Osteoblast (primary cell): Measurements from ENCODE around the gene SH3RF1. TPM values are rescaled to one million over a fixed set of nuclear protein-coding genes. Genes with fewer than 3 reads are reported as not detected.

Experiments used
- DNase-seq: peaks from one replicate; pipeline ENCODE4 v3.0.0; 2011; ENCODE audit warnings: low spot score, mixed read lengths; ENCODE audit not compliant: insufficient read length; ENCODE audit errors: missing footprints
- H2AFZ ChIP-seq: 2 replicates; pipeline ENCODE4 v1.6.0; 2011; ENCODE audit warnings: mild to moderate bottlenecking, low read length
- H3K27ac ChIP-seq: 2 replicates; pipeline ENCODE4 v1.5.1; 2011; ENCODE audit warnings: mild to moderate bottlenecking, low read depth, low read length, moderate library complexity
- H3K27me3 ChIP-seq: 2 replicates; pipeline ENCODE4 v1.6.0; 2012; ENCODE audit warnings: mild to moderate bottlenecking, control low read depth, inconsistent platforms, low read length, moderate library complexity; ENCODE audit not compliant: insufficient read depth
- H3K36me3 ChIP-seq: 2 replicates; pipeline ENCODE4 v1.5.1; 2011; ENCODE audit warnings: mild to moderate bottlenecking, low read length, control low read depth, moderate library complexity; ENCODE audit not compliant: insufficient read depth
- H3K4me1 ChIP-seq: 2 replicates; pipeline ENCODE4 v1.5.1; 2011; ENCODE audit warnings: mild to moderate bottlenecking, low read length, control low read depth, moderate library complexity; ENCODE audit not compliant: insufficient read depth
- H3K4me2 ChIP-seq: 2 replicates; pipeline ENCODE4 v1.6.0; 2011; ENCODE audit warnings: mild to moderate bottlenecking, low read length; ENCODE audit not compliant: insufficient read depth
- H3K4me3 ChIP-seq: fragments of 200-600 bp; sonication (generic); 3 replicates; pipeline ENCODE4 v1.5.1; 2012; ENCODE audit warnings: mild to moderate bottlenecking, low read length, inconsistent platforms; ENCODE audit not compliant: insufficient read depth
- H3K79me2 ChIP-seq: 2 replicates; pipeline ENCODE4 v1.6.0; 2012; ENCODE audit warnings: mild to moderate bottlenecking, low read length, control low read depth, inconsistent platforms; ENCODE audit not compliant: insufficient read depth
- H3K9me3 ChIP-seq: 2 replicates; pipeline ENCODE4 v1.5.1; 2011; ENCODE audit warnings: low read depth, low read length, control low read depth
- H4K20me1 ChIP-seq: 2 replicates; pipeline ENCODE4 v1.6.0; 2012; ENCODE audit warnings: mild to moderate bottlenecking, low read length, control low read depth; ENCODE audit not compliant: insufficient read depth
- total RNA-seq: library from RNA; depleted of rRNA; stranded (reverse); fragments of >200 nt; gene quantifications from 2 replicates; pipeline ENCODE4 v1.2.3, GENCODE V29; 2012
- TF ChIP-seq, protein P1 (sequence below): IDR thresholded peaks from 2 replicates; pipeline ENCODE4 v1.5.1; 2011; ENCODE audit warnings: mild to moderate bottlenecking, low read depth, low read length, moderate library complexity; ENCODE audit errors: extremely low read depth

Gene SH3RF1
- total RNA-seq, 1 donor, result 37.6 TPM

DNA sequence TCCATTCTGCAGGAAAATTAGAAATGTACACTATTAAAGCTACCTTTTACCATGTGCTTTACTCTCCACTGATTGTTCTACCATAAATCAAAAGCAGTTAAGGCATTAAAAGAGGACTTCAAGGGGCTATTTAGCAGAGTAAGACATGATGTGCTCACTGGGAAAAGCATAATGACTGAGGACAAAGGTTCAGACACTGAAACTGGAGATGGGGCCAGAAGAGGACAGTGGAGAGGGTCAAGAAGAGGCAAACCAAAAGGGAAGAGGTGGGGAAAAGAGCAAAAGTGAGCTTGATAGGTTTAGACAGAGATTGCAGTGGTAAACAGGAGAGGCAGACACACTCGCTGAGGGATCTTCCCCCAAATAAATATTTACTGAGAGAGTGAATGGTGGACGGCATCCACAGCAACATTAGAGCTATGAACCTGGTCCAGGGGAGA, 23.8 kb downstream of the SH3RF1 start:
- H3K4me2 ChIP-seq, result no peak overlapping the region
- H2AFZ ChIP-seq, result no peak overlapping the region
- H3K4me1 ChIP-seq, result peaks cover 76% of the 10 kb centered on the region
- H3K36me3 ChIP-seq, result peaks cover 21% of the 10 kb centered on the region
- peaks cover 99% of the 10 kb centered on the region for H3K79me2 ChIP-seq
- H3K9me3 ChIP-seq, result no peaks in the 10 kb centered on the region
- peaks cover 78% of the 10 kb centered on the region for H4K20me1 ChIP-seq
- H3K4me3 ChIP-seq, result no peak overlapping the region
- H3K27me3 ChIP-seq, result no peaks in the 10 kb centered on the region
- DNase-seq, result no peak
- H3K27ac ChIP-seq, result no peak overlapping the region
- TF ChIP-seq, protein P1, sequence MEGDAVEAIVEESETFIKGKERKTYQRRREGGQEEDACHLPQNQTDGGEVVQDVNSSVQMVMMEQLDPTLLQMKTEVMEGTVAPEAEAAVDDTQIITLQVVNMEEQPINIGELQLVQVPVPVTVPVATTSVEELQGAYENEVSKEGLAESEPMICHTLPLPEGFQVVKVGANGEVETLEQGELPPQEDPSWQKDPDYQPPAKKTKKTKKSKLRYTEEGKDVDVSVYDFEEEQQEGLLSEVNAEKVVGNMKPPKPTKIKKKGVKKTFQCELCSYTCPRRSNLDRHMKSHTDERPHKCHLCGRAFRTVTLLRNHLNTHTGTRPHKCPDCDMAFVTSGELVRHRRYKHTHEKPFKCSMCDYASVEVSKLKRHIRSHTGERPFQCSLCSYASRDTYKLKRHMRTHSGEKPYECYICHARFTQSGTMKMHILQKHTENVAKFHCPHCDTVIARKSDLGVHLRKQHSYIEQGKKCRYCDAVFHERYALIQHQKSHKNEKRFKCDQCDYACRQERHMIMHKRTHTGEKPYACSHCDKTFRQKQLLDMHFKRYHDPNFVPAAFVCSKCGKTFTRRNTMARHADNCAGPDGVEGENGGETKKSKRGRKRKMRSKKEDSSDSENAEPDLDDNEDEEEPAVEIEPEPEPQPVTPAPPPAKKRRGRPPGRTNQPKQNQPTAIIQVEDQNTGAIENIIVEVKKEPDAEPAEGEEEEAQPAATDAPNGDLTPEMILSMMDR, result no peak

DNA sequence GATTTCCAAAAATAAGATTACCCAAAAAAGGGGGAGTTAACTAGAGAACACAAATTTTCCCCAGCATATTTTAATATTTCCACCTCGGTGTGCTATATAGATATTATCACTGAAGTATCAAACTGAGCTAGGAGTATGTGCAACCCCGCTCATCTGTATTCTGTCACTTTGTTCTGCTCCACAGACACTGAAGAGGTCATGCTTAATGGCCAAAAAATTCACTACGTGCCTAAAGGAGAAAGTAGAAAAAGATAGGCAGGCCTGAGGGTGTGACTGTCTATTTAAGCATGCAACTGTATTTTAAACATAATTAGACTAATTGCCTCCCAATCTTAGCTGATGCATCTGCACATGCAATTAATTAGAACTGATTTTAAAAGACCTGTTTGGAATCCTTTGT, 24.5 kb downstream of the SH3RF1 start:
- no peak overlapping the region for H3K4me3 ChIP-seq
- TF ChIP-seq, protein P1, result no peak
- no peak for DNase-seq
- no peak overlapping the region for H3K4me2 ChIP-seq
- H3K27me3 ChIP-seq, result no peaks in the 10 kb centered on the region
- no peaks in the 10 kb centered on the region for H3K9me3 ChIP-seq
- H4K20me1 ChIP-seq, result peaks cover 77% of the 10 kb centered on the region
- peaks cover 21% of the 10 kb centered on the region for H3K36me3 ChIP-seq
- peaks cover 98% of the 10 kb centered on the region for H3K79me2 ChIP-seq
- peaks cover 76% of the 10 kb centered on the region for H3K4me1 ChIP-seq
- H2AFZ ChIP-seq, result no peak overlapping the region
- no peak overlapping the region for H3K27ac ChIP-seq

DNA sequence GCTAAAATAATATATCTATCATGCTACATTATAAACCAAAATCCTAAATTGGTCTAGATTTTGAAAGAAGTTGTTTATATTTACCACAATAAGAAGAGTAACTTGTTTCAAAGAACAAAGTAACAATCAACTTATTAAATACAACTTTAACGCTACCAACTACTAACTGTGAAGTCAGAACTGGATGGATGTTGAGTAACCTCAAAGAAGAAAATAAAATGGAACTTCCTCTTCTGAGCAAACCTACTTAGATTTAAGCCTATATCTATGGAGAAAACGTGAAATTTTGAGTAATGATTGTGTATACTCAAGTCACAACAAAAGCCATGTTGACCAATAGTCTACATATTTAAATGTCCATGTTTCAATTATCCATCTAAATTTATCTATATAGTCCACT, 25.7 kb downstream of the SH3RF1 start:
- peaks cover 65% of the 10 kb centered on the region for H3K4me1 ChIP-seq
- peaks cover 96% of the 10 kb centered on the region for H3K79me2 ChIP-seq
- H4K20me1 ChIP-seq, result peaks cover 75% of the 10 kb centered on the region
- TF ChIP-seq, protein P1, result no peak
- H3K27me3 ChIP-seq, result no peaks in the 10 kb centered on the region
- no peak overlapping the region for H2AFZ ChIP-seq
- H3K9me3 ChIP-seq, result no peaks in the 10 kb centered on the region
- H3K4me3 ChIP-seq, result no peak overlapping the region
- peaks cover 21% of the 10 kb centered on the region for H3K36me3 ChIP-seq
- DNase-seq, result no peak
- H3K27ac ChIP-seq, result peak overlapping the region; percentile 4
- H3K4me2 ChIP-seq, result no peak overlapping the region

DNA sequence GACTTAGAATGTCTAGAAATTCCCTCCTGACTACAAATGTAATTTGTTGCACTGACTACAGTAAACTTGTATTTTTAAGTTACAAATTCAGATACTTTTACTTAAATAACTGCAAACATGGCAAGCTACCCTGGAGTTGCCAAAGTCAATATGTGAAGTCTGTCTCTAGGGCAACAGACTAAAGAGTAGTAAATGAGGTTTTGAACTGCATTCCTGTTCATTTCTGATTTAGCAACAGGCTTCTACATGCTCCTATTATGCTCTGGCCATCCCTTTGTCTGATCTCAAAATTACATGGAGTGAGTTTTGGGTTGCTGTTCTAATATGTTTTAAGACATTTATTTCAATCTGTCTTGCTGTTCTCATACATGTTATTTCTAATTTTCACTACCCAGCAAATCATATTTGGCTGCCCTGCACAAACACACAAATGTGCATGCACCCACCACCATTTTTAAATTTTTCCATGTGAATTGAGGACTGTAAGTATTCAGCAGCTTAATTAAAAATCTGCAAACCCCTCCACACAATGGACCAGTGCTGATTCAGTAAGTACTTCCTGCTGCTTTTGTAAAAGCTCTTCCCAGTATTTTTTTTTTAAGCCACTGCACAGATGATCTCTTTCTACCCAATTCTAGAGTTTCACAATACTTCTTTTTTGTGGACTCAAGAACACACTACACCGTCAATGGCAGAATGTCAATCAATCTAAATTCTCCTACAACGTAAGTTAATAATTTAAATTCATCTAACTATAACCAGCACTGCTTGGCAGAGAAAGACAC, 26.7 kb downstream of the SH3RF1 start:
- TF ChIP-seq, protein P1, result no peak
- Histone ChIP-seq H3K4me3 (no peak overlapping the region), H3K36me3 (peaks cover 21% of the 10 kb centered on the region), H3K27me3 (no peaks in the 10 kb centered on the region), H3K79me2 (peaks cover 96% of the 10 kb centered on the region), H2AFZ (no peak overlapping the region), H3K4me1 (peaks cover 63% of the 10 kb centered on the region), H4K20me1 (peaks cover 75% of the 10 kb centered on the region), H3K27ac (peak overlapping the region; percentile 69), H3K4me2 (peak overlapping the region; percentile 63), H3K9me3 (no peaks in the 10 kb centered on the region)
- DNase-seq, result peak; percentile 88
